Thyroid gland (tissue), 4 donors: ENCODE results near the gene FGF5.

Experiments
- CTCF ChIP-seq, 6 experiments: fragments of 200-600 bp in 3 of 6; fragments of 450-650 bp in 3 of 6; sonication (generic) in 3 of 6; IDR thresholded peaks; one replicate each; pipeline ENCODE4 v1.5.1; 2016 to 2019; ENCODE audit warnings: antibody characterized with exemption in 6 of 6, mild to moderate bottlenecking in 2 of 6, inconsistent platforms in 1 of 6, moderate library complexity in 1 of 6
- POLR2A ChIP-seq, 2 donors: fragments of 450-650 bp; IDR thresholded peaks; one replicate each; pipeline ENCODE4 v1.6.1; 2017; ENCODE audit warnings: antibody characterized with exemption in 2 of 2, mild to moderate bottlenecking in 2 of 2, moderate library complexity in 1 of 2

- no peak for TF ChIP-seq POLR2A (IDR thresholded peaks at IDR 0.05)
- TF ChIP-seq CTCF (IDR thresholded peaks at IDR 0.05): no peak
Measured at GRCh38 chr4:80228460-80228859, 38.0 kb upstream of the FGF5 start.
